Muscle of back (tissue), 11 donors: Measurements from ENCODE around the gene PDAP1. TPM values are rescaled to one million over a fixed set of nuclear protein-coding genes. Genes with fewer than 3 reads are reported as not detected.

ENCODE experiments used
- DNase-seq, 3 donors: peaks; one replicate each; pipeline versions ENCODE4 v3.0.0 to v3.0.0-alpha.2; 2013
- polyA plus RNA-seq, 10 donors: library from polyadenylated mRNA; unstranded; fragments of 120-200 nt; gene quantifications; one replicate each; pipeline ENCODE4 v1.2.1, GENCODE V29; 2013; ENCODE audit not compliant: insufficient read length in 10 of 10

PDAP1 gene
- polyA plus RNA-seq, 10 donors: 91.8 to 152 (median 110) TPM

GRCh38 chr7:99429756-99430155, 21.4 kb upstream of the PDAP1 start:
- no peak for DNase-seq

- DNase-seq: no peak
These were observed 20.7 kb upstream of the PDAP1 start for GRCh38 chr7:99428972-99429566.

GRCh38 chr7:99424932-99425730, 16.7 kb upstream of the PDAP1 start:
- no peak for DNase-seq

- no peak for DNase-seq
These were observed 14.2 kb upstream of the PDAP1 start for GRCh38 chr7:99422625-99423024.

DNA sequence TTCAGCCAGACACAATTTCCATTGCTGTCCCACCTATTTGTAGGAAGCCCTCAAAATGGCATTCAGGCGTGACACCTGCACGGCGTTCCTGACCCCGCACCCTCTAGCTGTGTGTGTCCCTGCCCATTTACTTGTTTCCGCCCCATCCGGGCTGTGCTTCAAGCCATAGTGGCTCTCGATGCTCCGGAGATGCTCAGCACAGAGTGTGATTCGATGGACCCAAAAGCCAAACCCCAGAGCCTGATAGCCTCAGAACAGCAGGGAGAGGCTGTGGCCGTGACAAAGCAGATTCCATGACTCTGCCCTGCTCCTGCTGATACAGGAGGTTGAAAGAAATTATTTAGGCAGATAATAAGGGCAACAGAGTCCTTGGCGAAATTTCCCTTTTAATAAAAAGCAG, 13.8 kb upstream of the PDAP1 start:
- DNase-seq: no peak

GRCh38 chr7:99420986-99421385, 12.6 kb upstream of the PDAP1 start:
- no peak for DNase-seq

GRCh38 chr7:99420213-99420612, 11.8 kb upstream of the PDAP1 start:
- DNase-seq: no peak

GRCh38 chr7:99419323-99420021, 11.1 kb upstream of the PDAP1 start:
- no peak for DNase-seq

GRCh38 chr7:99418260-99418659, 9.9 kb upstream of the PDAP1 start:
- DNase-seq: no peak

- peak in 1 of 3 donors; percentile 53 for DNase-seq
These were observed 7.2 kb upstream of the PDAP1 start for GRCh38 chr7:99415513-99416127.

DNA sequence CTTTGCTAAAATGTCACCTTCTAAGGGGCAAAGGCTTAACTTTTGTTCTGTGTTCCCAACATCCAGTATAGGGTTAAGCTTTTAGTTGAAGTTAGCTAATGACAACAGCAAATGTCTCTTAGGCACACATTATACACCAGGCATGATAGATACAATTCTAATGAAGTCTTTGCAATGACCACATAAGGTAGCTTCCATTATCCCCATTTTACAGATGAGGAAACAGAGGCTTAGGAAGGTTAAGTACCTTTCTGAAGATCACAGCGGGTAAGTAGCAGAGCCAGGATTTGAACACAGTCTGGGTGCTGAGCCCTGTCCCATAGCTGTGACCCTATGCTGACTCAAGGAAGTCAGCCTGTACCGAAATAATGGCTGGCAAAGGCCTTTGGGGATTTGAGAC, 2.2 kb upstream of the PDAP1 start:
- DNase-seq: no peak

DNA sequence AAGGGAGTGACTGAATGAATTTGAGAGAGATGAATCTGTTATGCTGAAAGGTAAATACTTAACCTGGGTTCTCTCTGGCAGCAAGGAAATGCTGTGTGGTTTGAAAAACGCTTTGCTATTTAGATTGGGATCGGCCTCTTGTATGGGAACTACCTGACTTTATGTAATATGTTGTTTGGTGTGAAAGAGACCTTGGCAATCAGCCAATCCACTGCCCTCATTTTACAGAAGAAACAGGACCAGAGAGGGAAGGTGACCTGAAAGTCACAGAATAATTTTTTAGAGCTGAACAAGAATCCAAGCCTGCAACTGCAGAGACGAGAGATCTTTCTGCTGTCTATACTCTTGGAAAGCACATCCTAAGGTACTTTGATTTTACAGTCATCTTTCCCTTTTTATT, 1.4 kb upstream of the PDAP1 start:
- DNase-seq: no peak

DNA sequence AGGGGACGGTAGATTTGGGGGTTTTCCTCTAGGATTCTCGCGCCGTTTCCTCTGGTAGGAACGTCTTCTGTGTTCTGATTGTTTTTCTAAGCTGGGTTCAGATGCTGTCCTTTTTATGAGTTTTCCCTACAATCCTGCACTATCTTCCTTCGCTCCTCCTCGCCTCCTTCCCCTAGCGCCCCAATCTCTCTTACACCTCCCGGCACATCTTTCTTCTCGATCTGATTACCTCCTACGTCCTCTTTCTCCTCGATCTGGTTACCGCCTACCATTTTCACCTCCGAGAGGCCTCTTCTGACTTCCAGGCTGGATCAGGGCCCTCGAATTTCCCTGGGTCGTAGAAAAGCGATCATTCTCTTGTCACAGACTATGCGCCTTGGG, 785 bp upstream of the PDAP1 start:
- no peak for DNase-seq

DNA sequence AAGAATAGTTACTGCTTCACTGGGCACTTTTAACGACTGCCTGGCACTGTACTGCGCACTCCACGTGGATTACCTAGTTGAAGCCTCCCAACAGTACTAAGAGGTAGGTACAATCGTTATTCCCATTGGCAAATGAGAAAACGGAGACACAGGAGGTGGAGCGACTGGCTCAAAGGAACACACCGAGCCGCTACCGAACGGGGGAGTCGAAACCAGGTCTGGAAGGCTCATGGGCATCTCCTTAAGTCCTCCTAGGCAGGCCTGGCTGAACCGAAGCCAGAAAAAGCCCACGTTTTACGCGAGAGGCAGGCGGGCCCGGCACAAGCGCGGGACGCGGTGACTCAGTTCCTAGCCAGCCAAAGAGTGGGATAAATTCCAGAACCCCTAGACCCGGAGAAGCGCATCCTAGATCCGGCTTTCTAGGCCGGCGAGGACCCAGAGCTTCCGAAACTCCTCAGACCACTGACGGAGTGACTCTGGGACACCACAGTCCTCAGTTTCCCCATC, 472 bp downstream of the PDAP1 start:
- peak in 2 of 3 donors; percentile 37 to 52 for DNase-seq

DNA sequence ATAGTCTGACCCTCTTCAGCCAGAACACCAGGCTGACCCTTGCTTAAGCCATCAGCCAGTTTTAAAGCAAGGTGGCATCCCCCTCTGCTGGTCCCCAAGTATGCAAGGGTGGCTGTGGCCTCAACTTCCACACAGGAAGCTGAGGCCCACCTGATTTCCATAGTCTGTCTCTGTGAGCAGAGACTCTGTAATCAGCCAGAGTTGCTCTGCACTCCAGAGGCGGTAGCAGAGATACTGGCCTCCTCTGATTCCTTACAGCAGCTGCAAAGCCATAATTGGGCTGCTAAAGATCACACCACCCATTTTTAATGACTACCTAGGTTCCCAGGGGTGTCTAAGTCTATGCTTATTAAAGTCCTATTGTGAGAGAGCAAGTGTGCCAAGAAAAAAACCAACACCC, 1.8 kb downstream of the PDAP1 start:
- no peak for DNase-seq

- no peak for DNase-seq
These were observed 3.4 kb downstream of the PDAP1 start for GRCh38 chr7:99404977-99405320.

DNA sequence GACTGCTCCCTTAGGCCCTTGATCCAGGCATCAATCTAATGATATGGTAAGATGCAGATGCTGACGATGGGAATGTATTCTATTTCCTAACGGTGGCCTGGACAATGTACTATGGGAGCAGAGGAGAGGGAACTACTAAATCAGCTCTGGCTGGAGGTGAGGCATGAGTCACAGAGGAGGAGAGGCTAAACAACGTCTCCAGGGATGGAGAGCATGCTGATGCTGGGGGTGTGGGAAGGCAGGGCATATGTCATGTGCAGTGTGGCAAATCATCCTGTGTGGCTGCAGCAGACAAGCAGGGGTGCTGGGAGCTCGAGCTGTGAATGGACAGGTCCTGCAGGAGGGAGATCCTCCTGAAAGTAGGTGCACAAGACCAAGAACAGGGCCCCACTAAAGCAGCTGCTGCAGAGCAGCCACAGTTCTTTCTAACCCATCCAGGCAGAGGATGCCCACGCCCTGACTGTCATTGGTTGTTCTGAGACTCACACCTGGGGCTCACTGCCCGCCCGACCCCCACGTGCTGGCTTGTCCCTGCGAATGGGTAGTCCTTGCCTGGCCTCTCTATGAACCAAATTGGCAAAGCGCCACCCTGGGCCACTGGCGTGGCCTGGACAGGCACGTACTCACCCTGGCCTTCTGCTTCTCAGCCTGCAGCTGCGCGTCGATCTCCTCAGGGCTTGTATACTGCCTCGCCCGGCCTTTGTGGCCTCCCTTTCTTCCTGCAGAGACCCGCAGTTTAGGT, 4.0 kb downstream of the PDAP1 start:
- DNase-seq: no peak

DNA sequence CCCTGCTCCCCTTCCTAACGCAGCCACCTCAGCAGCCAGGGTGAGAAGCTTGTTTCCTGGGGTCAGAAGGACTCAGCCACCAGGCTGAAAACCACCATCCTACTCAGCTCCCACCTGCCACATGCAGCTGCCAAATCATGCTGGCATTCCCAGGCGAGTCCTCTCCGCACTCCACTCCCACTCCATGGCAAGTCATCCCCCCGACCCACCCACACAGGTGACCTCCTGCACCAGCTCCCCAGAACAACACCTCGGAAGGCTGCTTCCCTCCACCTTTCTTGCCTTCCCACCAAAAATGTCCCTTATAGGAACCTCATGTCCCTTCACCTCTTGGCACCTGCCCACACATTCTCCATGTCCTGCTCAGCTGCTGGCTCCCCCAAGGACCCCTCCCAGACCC, 4.6 kb downstream of the PDAP1 start:
- no peak for DNase-seq

- no peak for DNase-seq
These were observed 5.5 kb downstream of the PDAP1 start for GRCh38 chr7:99402854-99403253.

- no peak for DNase-seq
These were observed 8.8 kb downstream of the PDAP1 start for GRCh38 chr7:99399597-99399996.

GRCh38 chr7:99398891-99399445, 9.4 kb downstream of the PDAP1 start:
- DNase-seq: no peak
